Esophagus (tissue), 2 donors: Measurements from ENCODE around the gene RASAL2. TPM values are rescaled to one million over a fixed set of nuclear protein-coding genes. Genes with fewer than 3 reads are reported as not detected.
"Not testable (repeated sequence)": the region's sequence is repeated elsewhere in the genome, so short reads cannot be mapped to it uniquely, and the experiment has no call there.

Source experiments
- H3K27ac ChIP-seq, 2 donors: one replicate each; pipeline ENCODE4 v1.5.1; 2013; ENCODE audit warnings: low read depth in 2 of 2, mild to moderate bottlenecking in 2 of 2, inconsistent platforms in 1 of 2, low read length in 1 of 2, moderate library complexity in 1 of 2
- H3K27me3 ChIP-seq, 2 donors: one replicate each; pipeline ENCODE4 v1.6.1; 2013; ENCODE audit warnings: low read length in 2 of 2, control low read depth in 1 of 2, mild to moderate bottlenecking in 1 of 2; ENCODE audit not compliant: insufficient read depth in 2 of 2, control insufficient read depth in 1 of 2
- H3K36me3 ChIP-seq, 2 donors: one replicate each; pipeline ENCODE4 v1.6.1; 2013; ENCODE audit warnings: low read length in 1 of 2; ENCODE audit not compliant: control insufficient read depth in 2 of 2, insufficient read depth in 2 of 2
- H3K4me1 ChIP-seq, 2 donors: one replicate each; pipeline ENCODE4 v1.6.1; 2013; ENCODE audit warnings: low read length in 1 of 2; ENCODE audit not compliant: control insufficient read depth in 2 of 2, insufficient read depth in 2 of 2
- H3K4me3 ChIP-seq, 2 donors: one replicate each; pipeline ENCODE4 v1.5.1; 2013; ENCODE audit warnings: low read length in 2 of 2, mild to moderate bottlenecking in 2 of 2, low read depth in 1 of 2, moderate library complexity in 1 of 2
- H3K9me3 ChIP-seq, 2 donors: one replicate each; pipeline ENCODE4 v1.6.1; 2013; ENCODE audit warnings: mild to moderate bottlenecking in 2 of 2, low read depth in 1 of 2, low read length in 1 of 2, moderate library complexity in 1 of 2; ENCODE audit not compliant: control insufficient read depth in 2 of 2, insufficient read depth in 1 of 2
- WGBS, 2 donors: extraction: QIAGEN DNeasy Blood & Tissue Kit; methylation state at CpG; one replicate each; pipeline ENCODE4 v1.1.7; 2013; 5-methylcytosine and 5-hydroxymethylcytosine counted together
- polyA plus RNA-seq, 2 donors: library from polyadenylated mRNA; stranded (reverse); fragments of 200-250 nt; gene quantifications; one replicate each; pipeline ENCODE4 v1.2.3, GENCODE V29; 2013
- donor health status: healthy with polysubstance abuse.
- donor health status: Bipolar disorder and iron deficiency.

The RASAL2 gene
- polyA plus RNA-seq, 2 donors: 13.3 to 14.3 TPM

DNA sequence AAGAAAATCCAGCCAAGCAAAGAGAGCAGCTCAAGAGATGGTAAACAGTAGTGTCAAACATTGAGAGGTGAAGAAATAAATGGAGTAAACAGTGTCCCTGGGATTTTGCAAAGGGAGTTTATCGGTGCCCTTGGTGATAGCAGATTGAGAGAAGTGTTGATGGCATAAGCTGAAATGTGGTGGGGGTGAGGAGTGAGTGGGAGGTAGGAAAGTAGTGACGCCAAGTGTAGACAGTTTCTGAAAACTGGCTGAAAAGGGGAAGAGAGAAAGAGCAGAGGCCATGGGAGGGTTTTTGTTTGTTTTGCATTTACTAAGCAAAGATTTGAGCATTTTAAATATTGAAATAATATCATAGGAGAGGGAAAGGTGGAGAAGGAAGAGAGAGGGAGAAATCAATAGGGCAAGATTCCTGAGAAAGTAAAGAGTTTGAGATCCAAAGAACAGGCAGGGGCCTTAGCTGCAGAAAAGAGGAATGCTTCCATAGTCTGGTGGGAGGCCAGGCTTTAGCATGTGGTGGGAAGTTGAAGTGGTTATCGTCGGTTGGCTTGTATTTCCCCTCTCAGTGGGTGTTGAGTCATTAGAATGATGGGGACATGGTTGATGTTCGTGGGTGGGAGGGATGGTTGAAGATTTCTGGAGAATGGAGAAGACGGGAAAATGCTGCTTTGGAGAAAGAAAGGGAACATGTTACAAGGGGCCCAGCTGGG, 26.8 kb upstream of the RASAL2 start:
- 60 to 74% methylated on average over 6 of the region's 6 CpGs for WGBS, 2 donors
- Histone ChIP-seq H3K4me3 (no peak overlapping the region), H3K36me3 (no peaks in the 10 kb centered on the region), H3K9me3 (no peaks in the 10 kb centered on the region), H3K4me1 (no peaks in the 10 kb centered on the region), H3K27ac (no peak overlapping the region), H3K27me3 (no peaks in the 10 kb centered on the region)

DNA sequence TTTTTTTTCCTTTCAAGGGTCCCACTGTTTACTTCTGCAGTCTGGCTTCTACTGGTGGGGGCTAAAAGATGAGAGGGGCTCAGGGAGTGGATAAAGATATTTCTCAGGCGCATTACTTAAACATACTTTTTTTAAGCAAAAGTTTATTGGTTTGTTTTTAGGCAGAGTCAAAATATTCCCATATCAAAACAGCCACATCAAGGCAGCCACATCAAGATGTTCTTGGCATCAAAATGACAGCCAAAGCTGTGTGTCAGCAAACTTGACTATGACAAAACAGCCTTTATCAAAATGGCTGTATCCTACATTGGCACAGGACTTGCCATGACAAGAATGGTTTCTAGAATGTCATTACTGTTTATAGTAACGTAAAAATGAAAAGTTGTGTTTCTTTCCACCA, 22.1 kb upstream of the RASAL2 start:
- no peaks in the 10 kb centered on the region for H3K4me1 ChIP-seq
- 85 to 90% methylated on average over 2 of the region's 2 CpGs for WGBS, 2 donors

DNA sequence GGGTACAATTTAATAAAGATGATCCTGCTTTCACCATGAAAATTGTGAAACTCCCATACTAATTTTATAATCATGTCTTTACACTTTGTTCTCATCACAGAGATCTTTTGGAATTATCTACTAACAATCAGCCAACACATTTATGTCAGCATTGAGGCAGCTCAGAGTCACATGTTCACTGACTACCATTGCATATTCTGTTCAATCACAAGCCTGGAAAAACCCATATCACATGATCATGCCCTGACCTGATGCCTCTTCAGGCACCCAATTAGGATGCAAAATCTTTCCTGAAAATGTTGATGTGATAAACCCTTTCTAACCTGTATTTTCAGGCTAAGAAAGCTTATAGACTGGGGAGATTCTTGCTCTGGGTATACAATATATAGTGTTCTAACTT, 21.6 kb upstream of the RASAL2 start:
- Histone ChIP-seq H3K4me1 (no peaks in the 10 kb centered on the region), H3K36me3 (no peaks in the 10 kb centered on the region), H3K27me3 (no peaks in the 10 kb centered on the region), H3K27ac (no peak overlapping the region), H3K4me3 (no peak overlapping the region), H3K9me3 (no peaks in the 10 kb centered on the region)

More for the DNA sequence above, 22.1 kb upstream of the RASAL2 start:
- Histone ChIP-seq H3K9me3 (no peaks in the 10 kb centered on the region), H3K27ac (no peak overlapping the region), H3K27me3 (no peaks in the 10 kb centered on the region), H3K36me3 (no peaks in the 10 kb centered on the region), H3K4me3 (no peak overlapping the region)

DNA sequence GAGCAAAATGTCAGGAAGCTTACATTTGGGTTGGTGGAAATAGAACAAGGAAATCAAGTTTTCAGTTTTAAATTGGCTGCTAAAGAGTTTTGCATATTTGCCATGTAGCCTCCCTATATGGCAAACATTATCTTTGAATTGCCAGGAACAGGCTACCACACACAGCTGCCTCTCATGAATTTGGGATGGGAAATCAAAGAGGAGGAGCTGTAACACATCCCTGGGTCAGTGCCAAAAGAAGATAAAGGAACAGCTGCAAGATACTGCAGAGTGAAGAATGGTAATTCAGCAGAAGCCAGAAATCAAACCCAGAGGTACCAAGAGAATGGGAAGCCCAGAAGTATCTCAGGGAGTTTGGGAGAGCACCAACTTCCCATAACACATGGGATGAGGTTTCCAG, 18.6 kb upstream of the RASAL2 start:
- no peaks in the 10 kb centered on the region for H3K9me3 ChIP-seq
- H3K27ac ChIP-seq: no peak overlapping the region
- H3K27me3 ChIP-seq: no peaks in the 10 kb centered on the region
- no peaks in the 10 kb centered on the region for H3K4me1 ChIP-seq
- H3K4me3 ChIP-seq: no peak overlapping the region
- H3K36me3 ChIP-seq: no peaks in the 10 kb centered on the region

DNA sequence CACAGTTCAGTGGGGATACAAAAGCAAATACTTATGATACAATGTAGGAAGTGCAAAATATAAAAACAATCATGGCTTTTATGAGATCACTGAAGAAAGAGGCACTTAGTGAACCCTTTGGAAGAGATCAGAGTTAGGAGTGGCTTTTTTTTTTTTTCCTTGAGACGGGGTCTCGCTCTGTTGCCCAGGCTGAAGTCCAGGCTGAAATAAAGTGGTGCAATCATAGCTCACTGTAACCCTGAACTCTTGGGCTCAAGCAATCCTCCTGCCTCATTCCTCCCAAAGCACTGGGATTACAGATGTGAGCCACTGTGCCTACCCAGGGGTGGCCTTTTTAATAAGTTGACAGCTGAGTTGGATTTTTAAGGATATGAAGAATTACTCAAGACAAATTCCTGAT, 17.3 kb upstream of the RASAL2 start:
- no peaks in the 10 kb centered on the region for H3K4me1 ChIP-seq
- no peaks in the 10 kb centered on the region for H3K36me3 ChIP-seq
- H3K27me3 ChIP-seq: no peaks in the 10 kb centered on the region
- WGBS, 2 donors: 78 to 93% methylated on average over 2 of the region's 2 CpGs
- H3K4me3 ChIP-seq: no peak overlapping the region
- no peaks in the 10 kb centered on the region for H3K9me3 ChIP-seq
- H3K27ac ChIP-seq: no peak overlapping the region

DNA sequence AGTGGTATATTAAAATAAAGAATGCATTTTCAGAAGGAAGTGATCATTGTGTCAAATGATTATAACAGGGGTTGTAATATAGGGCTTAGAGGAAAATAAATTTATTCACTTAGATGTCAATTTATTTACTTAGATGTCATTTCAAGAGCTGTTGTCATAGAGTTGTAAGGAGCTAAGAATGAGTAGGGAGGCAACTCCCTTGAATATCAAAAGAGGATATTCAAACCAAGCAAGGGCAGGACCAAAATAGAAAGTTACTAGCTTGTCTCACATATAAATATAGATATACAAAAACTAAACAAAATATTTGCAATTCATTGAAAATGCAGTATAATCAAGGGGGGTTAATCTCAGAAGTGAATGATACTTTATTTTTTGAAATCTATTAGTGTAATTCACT, 16.0 kb upstream of the RASAL2 start:
- Histone ChIP-seq H3K4me3 (no peak overlapping the region), H3K27me3 (no peaks in the 10 kb centered on the region), H3K9me3 (no peaks in the 10 kb centered on the region), H3K27ac (no peak overlapping the region), H3K4me1 (no peaks in the 10 kb centered on the region), H3K36me3 (no peaks in the 10 kb centered on the region)

DNA sequence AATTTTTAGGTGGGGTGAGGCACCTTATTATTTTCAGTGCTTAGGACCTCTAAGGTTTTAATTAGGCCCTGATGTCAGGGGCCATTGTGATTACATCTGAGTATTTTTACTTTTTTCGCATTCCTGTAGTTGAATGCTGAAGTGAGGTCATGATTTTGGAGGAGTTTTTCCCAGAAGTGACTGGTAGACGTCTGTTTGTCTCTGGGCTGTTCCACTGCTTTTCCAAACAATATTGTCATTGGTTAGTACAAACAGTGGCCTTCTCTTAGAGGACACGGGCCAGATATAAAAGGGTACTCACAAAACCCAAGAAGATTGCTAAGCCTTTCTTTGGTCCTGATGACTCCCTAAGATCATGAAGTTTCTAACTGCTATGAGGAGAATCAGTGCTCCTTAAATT, 7.6 kb upstream of the RASAL2 start:
- Histone ChIP-seq H3K27me3 (no peaks in the 10 kb centered on the region), H3K4me3 (no peak overlapping the region), H3K27ac (no peak overlapping the region), H3K36me3 (no peaks in the 10 kb centered on the region), H3K9me3 (no peaks in the 10 kb centered on the region), H3K4me1 (no peaks in the 10 kb centered on the region)
- 65 to 67% methylated on average over 3 of the region's 3 CpGs for WGBS, 2 donors

DNA sequence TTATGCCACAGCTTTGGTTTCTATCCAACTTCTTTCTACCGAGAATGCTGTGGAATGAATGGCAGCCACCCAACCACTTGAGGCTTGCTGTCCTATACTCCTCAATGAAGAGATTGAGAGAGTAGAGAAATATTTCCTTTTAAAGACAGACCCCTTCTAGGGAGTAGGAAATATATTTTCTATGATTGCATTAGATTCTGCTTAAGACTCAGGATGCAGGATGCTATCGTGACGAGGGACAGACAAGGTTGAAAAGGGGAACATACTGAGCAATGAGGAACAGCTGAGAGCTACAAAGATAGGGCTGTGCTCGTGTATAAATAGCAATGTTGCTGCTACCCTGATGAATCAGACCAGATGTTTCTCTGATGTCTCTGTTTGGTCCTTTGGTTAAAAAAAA, 7.1 kb upstream of the RASAL2 start:
- Histone ChIP-seq H3K4me1 (no peaks in the 10 kb centered on the region), H3K27me3 (no peaks in the 10 kb centered on the region), H3K4me3 (no peak overlapping the region), H3K36me3 (no peaks in the 10 kb centered on the region), H3K27ac (no peak overlapping the region), H3K9me3 (no peaks in the 10 kb centered on the region)
- WGBS, 2 donors: 42 to 47% methylated on average over 4 of the region's 4 CpGs

DNA sequence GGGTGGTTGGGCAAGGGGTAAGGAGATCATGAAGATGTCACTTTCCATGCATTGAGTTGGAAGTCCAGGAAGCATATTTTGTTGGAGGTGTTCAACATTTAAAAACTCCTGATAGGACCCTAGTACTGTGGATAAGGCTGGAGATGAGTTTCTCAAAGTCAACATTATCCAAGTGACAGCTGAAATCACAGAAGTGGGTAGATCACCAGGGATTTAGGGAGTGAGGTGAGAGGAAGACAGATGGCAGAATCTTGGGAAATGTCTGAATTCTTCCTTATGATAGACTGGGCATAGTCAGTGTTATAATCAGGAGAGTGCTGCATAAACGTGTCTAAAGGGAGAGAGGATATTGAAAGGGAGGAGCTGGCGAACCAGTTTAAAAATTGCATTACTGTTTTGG, 5.3 kb upstream of the RASAL2 start:
- Histone ChIP-seq H3K4me3 (no peak overlapping the region), H3K27ac (no peak overlapping the region), H3K9me3 (no peaks in the 10 kb centered on the region), H3K4me1 (no peaks in the 10 kb centered on the region), H3K27me3 (no peaks in the 10 kb centered on the region), H3K36me3 (no peaks in the 10 kb centered on the region)
- 62 to 79% methylated on average over 2 of the region's 2 CpGs for WGBS, 2 donors

DNA sequence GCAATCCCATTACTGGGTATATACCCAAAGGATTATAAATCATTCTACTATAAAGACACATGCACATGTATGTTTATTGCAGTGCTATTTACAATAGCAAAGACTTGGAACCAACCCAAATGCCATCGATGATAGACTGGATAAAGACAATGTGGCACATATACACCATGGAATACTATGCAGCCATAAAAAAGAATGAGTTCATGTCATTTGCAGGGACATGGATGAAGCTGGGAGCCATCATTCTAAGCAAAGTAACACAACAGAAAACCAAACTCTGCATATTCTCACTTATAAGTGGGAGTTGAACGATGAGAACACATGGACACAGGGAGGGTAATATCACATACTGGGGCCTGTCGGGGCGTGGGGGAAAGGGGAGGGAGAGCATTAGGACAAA, 2.5 kb upstream of the RASAL2 start:
- WGBS, 2 donors: 92 to 98% methylated on average over 4 of the region's 4 CpGs
- not testable (repeated sequence) for H3K4me3 ChIP-seq, H3K27ac ChIP-seq, H3K4me1 ChIP-seq, H3K36me3 ChIP-seq, H3K27me3 ChIP-seq, H3K9me3 ChIP-seq
